NCI-H1417 treated with DMSO at 0.1 percent for 48 hours (cell line): ENCODE measurements around the gene DZIP3.
"Not testable (repeated sequence)": the region's sequence is repeated elsewhere in the genome, so short reads cannot be mapped to it uniquely, and the experiment has no call there.

Experiments
- DNase-seq: peaks from one replicate; lab custom pipeline; 2025; lab: John Stamatoyannopoulos, UW

The DZIP3 gene

GRCh38 chr3:108598375-108598774, 8.9 kb downstream of the DZIP3 start:
- no peak for DNase-seq

GRCh38 chr3:108599677-108600409, 10.3 kb downstream of the DZIP3 start:
- no peak for DNase-seq

GRCh38 chr3:108602249-108602934, 12.9 kb downstream of the DZIP3 start:
- no peak for DNase-seq

- DNase-seq, result no peak
These were observed 13.4 kb downstream of the DZIP3 start for GRCh38 chr3:108602935-108603294.

GRCh38 chr3:108603691-108604090, 14.2 kb downstream of the DZIP3 start:
- DNase-seq, result no peak

- no peak for DNase-seq
These were observed 15.5 kb downstream of the DZIP3 start for GRCh38 chr3:108605028-108605427.

GRCh38 chr3:108605491-108605890, 16.0 kb downstream of the DZIP3 start:
- DNase-seq, result no peak

GRCh38 chr3:108608750-108609149, 19.2 kb downstream of the DZIP3 start:
- DNase-seq, result no peak

GRCh38 chr3:108610651-108611050, 21.1 kb downstream of the DZIP3 start:
- DNase-seq, result no peak

GRCh38 chr3:108616090-108616489, 26.6 kb downstream of the DZIP3 start:
- not testable (repeated sequence) for DNase-seq

- DNase-seq, result no peak
These were observed 30.7 kb downstream of the DZIP3 start for GRCh38 chr3:108620250-108620649.

- no peak for DNase-seq
These were observed 34.0 kb downstream of the DZIP3 start for GRCh38 chr3:108623504-108623903.

- no peak for DNase-seq
These were observed 40.5 kb downstream of the DZIP3 start for GRCh38 chr3:108629974-108630373.

GRCh38 chr3:108642526-108642925, 53.0 kb downstream of the DZIP3 start:
- DNase-seq, result no peak

GRCh38 chr3:108645364-108645763, 55.8 kb downstream of the DZIP3 start:
- DNase-seq, result no peak

- not testable (repeated sequence) for DNase-seq
These were observed 66.1 kb downstream of the DZIP3 start for GRCh38 chr3:108655664-108656063.

- no peak for DNase-seq
These were observed 72.2 kb downstream of the DZIP3 start for GRCh38 chr3:108661699-108662098.

- DNase-seq, result peak; percentile 33
These were observed 72.7 kb downstream of the DZIP3 start for GRCh38 chr3:108662142-108662738.

GRCh38 chr3:108664266-108664665, 74.7 kb downstream of the DZIP3 start:
- DNase-seq, result no peak

- no peak for DNase-seq
These were observed 77.8 kb downstream of the DZIP3 start for GRCh38 chr3:108667312-108667711.

- no peak for DNase-seq
These were observed 79.7 kb downstream of the DZIP3 start for GRCh38 chr3:108669208-108669607.

GRCh38 chr3:108672701-108673100, 83.2 kb downstream of the DZIP3 start:
- DNase-seq, result no peak

GRCh38 chr3:108673988-108674661, 84.6 kb downstream of the DZIP3 start:
- DNase-seq, result no peak
